SKM-1 treated with dmso at 0.1 percent for 144 hours (cell line): ENCODE data around the gene ACADM.
"Not testable (repeated sequence)": the region's sequence is repeated elsewhere in the genome, so short reads cannot be mapped to it uniquely, and the experiment has no call there.

Source experiments
- DNase-seq: peaks from one replicate; lab custom pipeline; 2025; ENCODE audit not compliant: unreplicated experiment; lab: John Stamatoyannopoulos, UW

Gene ACADM

DNA sequence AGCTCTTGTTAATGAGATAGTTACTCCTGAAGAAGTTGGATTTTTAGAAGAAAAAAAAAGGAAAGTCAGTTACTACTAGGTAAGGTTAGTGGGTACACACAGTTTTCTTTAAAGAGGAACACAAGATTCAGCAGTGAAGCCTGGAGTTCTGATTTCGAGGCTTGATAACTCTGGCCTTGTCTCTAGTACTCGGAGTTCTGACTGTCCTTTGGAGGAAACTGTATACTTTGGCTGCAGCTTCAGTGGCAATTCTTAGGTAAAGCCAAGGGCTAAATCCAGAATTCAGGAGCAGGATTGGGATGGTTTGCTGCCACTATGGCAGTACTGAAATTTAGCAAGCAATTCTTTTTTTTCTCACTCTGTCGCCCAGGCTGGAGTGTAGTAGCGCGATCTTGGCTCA, 9.2 kb downstream of the ACADM start:
- DNase-seq: no peak

DNA sequence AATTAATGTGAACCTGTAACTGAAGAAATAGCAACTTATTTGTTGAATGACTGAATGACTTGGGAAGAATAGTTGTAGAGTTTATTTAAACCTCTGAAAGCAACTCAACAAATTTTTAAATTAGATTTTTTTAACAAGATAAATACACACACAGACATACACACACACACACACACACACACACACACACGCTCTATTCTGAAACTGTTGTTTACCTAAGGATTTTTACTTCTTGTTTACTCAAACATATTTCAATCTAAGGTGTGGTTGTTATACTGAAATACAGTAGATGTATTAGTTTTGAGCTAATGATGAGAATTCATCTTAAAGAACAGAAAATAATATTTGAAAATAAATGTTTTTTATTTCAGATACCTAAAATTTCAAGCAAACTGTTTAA, 11.5 kb downstream of the ACADM start:
- DNase-seq: no peak

DNA sequence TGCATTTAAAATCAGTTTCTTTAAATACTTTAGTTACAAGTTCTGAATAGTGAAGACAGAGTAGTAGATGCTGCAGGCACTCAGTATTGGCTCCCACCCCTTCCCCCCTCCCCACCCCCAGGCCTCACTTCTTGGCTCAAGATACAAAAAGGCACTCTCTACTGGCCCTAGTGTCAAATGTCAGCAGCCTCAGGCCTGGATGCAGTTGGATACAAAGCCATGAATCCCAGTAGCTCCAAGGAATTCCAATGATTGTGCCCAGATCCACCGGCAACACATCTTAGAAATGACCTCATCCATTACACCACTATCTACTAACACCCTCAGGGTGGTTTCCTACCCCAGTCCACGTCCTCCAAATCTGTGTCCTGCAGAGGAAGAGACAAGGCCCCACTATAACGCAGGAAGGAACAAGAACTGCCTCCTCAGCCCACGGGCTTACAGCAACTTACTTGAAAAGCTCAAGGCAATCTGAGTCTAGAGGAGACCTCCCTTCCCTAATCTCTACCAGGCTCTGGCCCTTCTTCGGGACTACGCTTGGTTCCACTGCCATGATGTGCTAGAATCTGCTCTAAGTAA, 17.6 kb downstream of the ACADM start:
- no peak for DNase-seq

DNA sequence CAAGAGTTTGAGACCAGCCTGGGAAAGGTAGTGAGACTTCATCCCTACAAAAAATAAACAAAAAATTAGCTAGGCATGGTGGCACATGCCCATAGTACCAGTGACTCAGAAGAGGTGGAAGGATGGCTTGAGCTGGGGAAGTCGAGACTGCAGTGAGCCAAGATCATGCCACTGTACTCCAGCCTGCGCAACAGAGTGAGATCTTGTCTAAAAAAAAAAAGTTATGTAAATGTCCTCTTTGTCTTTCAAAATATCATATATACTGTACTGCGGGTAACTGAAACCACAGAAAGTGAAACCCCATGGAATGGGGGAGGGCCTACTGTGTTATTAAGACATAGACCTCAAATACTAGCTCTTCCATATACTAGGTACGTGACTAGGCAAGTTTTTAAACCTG, 20.8 kb downstream of the ACADM start:
- peak; percentile 50 for DNase-seq

DNA sequence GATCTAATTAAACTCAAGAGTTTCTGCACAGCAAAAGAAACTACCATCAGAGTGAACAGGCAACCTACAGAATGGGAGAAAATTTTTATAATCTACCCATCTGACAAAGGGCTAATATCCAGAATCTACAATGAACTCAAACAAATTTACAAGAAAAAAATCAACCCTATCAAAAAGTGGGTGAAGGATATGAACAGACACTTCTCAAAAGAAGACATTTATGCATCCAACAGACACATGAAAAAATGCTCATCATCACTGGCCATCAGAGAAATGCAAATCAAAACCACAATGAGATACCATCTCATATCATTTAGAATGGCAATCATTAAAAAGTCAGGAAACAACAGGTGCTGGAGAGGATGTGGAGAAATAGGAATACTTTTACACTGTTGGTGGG, 32.7 kb downstream of the ACADM start:
- not testable (repeated sequence) for DNase-seq

DNA sequence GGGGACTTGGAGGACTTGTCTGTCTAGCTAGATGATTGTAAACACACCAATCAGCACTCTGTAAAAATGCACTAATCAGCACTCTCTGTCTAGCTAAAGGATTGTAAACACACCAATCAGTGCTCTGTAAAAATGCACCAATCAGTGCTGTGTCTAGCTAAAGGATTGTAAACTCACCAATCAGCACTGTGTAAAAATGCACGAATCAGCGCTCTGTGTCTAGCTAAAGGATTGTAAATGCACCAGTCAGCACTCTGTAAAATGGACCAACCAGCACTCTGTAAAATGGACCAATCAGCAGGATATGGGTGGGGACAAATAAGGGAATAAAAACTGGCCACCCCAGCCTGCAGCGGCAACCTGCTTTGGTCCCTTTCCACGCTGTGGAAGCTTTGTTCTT, 34.0 kb downstream of the ACADM start:
- DNase-seq: not testable (repeated sequence)

DNA sequence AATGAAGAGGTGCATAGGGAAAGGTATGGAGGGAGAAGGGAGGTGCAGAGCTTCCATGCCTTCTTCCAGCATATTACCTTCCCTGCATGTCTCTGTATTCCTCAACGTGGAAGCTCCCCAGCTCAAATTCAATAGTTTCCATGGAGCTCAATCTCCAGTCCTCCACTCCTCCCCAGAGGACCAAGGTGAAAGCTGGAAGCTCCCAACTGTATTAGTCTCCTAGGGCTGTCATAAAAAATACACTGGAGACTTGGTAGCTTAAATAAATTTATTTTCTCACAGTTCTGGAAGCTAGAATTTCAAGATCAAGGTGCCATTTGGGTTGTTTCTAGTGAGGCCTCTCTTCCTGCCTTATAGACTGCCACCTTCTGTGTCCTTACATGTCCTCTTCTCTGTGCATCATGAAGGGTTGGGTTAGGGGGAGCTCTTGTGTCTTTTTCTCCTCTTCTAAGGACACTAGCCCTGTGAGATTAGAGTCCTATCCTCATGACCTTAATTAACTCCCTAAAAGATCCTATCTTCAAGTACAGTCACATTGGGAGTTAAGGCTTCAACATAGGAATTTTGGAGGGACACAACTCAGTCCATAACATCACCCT, 39.6 kb downstream of the ACADM start:
- DNase-seq: no peak

DNA sequence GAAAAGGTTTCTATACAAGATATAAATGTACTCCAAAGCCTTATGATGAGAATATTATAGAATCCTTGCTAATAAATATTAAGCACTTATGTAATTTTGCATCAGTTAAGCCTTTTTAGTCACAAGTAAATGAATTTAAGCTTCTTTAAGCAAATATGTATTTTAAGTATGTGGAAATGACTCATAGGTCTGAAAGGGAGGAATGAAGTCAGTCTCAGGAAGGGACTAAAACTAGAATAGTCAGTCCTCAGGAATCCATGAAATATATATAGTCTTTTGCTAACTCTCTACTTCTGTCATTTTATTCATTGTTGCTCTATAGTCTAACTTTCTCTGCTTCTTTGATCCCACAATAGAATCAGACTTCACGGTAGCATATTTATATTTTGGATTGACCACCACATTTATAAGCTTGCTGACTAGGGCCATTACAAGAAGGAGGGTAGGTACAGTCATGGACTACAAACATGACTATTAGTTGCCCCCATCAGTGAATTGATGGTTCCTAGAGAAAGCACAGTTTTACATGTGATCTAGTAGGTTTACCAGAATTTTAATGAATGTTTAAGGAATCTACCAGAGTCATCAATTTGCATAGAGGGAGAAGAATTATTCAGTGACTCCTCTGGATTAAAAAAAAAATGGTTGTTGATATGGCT, 41.3 kb downstream of the ACADM start:
- no peak for DNase-seq

DNA sequence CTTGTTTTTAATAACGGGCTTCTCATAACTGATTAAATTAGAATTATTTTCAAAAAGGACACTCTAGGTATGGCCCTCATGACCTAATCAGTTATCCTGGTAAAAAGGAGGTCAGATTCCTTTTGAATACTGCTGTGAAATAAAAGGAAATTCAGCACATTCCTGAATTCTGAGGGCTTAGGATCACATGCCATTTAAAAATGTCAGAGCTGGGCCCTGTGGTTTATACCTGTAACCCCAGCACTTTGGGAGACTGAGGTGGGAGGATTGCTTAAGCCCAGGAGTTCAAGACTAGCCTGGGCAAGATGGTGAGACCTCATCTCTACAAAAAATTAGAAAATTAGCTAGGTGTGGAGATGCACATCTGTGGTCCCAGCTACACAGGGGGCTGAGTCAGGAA, 43.5 kb downstream of the ACADM start:
- no peak for DNase-seq

DNA sequence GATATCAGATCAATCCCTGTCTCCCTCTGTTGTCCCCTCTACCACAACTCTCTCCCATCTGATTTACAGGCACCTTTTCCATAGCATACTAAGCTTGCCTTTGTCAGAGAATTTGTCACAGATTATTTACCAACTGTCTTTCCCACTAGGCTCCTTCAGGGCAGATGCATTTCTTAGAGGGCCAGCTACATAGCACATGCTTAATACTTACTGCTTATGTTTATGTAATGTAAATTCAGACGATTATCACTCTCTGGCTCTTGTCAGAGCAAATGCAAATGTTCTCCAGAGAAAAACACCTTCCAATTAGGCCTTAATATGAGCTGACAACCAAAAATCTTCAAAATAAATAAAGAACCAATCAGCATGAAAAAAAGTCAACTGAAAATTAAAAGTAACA, 46.3 kb downstream of the ACADM start:
- no peak for DNase-seq

DNA sequence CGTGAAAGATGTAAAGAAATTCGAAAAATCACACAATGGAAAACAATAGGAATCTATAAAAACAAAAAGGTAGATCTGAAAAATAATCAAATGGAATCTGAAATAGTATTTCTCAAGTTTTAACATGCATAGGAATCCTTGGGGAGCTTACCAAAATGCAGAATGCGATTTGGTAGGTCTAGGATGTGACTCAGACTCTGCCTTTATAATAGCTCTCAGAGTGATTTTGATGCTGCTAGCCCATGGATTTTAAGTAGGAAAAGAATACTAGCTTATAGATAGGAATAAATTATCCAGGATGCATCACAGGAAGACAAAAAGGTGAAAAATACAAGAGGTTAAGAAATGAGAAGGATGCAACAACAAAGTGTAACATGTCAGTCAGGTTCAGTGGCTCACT, 47.5 kb downstream of the ACADM start:
- DNase-seq: no peak

DNA sequence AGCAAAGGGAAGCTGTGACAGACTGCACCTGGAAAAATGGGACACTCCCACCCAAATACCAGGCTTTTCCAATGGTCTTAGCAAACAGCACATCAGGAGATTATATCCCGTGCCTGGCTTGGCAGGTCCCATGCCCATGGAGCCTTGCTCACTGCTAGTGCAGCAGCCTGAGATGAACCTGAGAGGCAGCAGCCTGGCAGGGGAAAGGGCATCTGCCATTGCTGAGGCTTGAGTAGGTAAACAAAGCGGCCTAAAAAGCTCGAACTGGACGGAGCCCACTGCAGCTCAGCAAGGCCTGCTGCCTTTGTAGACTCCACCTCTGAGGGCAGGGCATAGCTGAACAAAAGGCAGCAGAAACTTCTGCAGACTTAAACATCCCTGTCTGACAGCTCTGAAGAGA, 53.3 kb downstream of the ACADM start:
- DNase-seq: not testable (repeated sequence)

DNA sequence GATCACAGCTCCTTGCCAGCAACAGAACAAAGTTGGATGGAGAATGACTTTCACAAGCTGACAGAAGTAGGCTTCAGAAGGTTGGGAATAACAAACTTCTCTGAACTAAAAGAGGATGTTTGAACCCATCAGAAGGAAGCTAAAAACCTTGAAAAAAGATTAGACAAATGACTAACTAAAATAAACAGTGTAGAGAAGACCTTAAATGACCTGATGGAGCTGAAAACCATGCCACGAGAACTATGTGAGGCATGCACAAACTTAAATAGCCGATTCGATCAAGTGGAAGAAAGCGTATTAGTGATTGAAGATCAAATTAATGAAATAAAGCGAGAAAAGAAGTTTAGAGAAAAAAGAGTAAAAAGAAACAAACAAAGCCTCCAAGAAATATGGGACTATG, 54.2 kb downstream of the ACADM start:
- not testable (repeated sequence) for DNase-seq

DNA sequence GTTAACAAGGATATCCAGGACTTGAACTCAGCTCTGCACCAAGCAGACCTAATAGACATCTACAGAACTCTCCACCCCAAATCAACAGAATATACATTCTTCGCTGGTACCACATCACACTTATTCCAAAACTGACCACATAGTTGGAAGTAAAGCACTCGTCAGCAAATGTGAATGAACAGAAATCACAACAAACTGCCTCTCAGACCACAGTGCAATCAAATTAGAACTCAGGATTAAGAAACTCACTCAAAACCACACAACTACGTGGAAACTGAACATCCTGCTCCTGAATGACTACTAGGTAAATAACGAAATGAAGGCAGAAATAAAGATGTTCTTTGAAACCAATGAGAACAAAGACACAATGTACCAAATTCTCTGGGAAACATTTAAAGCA, 55.7 kb downstream of the ACADM start:
- DNase-seq: not testable (repeated sequence)

DNA sequence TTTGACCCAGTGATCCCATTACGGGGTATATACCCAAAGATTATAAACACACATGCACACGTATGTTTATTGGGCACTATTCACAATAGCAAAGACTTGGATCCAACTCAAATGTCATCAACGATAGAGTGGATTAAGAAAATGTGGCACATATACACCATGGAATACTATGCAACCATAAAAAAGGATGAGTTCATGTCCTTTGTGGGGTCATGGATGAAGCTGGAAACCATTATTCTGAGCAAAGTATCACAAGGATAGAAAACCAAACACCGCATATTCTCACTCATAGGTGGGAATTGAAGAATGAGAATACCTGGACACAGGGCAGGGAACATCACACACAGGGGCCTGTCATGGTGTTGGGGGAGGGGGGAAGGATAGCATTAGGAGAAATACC, 59.4 kb downstream of the ACADM start:
- DNase-seq: not testable (repeated sequence)

DNA sequence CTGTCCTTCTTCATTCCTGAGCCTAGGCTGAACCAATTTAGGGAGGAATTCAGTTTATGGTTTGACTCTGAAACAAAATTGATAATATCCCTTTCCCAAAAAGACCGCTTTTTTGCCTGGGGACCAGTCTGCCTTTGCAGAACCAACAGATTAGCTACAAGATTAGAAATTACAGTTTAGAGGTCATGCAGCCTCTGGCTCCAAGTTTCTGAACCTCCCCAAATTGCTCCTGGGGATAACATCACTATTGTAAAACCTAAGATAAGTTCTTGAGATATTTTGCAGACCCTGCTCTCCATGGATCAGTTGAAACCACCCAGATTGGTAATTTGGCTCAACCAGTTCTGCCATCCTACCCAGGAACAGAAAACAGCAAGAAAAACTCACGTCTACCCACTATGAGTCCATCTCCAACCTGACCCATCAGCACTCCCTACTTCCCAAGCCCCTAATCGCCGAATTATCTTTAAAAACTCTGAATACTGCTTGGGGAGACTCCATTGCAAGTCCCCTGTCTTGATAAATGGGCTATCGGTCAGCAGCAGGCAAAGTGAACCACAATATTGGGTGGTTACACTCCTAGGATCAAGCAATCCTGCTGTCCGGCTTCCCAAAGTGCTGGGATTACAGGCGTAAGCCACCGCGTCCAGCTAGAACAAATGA, 60.9 kb downstream of the ACADM start:
- DNase-seq: no peak

DNA sequence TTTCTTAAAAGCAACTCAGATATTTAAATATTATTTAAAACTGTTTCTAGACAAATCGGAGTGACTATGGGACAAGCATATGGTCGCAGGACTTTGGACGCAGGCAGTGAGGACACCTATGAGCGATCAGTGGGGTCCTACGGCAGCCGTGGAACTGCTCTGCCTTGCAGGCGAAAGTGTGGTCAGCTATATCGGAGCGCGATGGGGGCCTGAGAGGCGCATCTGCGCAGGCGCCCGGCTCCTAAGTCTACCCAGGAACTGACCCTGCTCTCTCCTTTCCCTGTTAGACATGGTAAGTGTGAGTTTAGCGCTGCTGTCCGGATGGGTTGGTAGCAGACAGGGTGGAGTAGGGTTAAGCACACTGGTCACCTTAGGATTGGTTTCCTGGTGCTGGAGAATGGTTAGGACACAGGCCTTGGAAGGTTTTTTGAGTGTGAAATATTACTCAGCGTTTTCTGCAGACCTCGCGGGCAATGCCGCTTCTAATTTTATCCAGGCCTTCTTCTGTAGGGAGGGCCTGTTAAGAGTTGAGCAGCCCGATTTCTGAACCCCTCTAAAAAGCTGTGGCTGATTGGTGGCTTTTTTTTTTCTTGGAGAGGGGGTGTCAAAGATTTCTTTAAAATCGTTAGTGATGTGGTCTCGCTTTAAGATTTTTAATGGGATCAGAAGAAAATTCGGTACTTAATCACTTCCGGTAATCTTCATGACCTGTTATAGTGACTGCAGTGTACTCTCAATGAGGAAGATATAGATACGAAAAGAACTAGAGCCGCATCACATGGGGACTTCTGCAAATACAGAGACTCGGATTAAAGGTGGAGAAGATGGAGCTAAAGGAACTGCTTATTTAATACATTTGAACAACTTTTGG, 61.7 kb downstream of the ACADM start, which contains the start of gene RABGGTB:
Gene RABGGTB (plus strand): TSS at position 274 of the 871 bp plus-strand sequence. CDS start 16 bp downstream, at position 290.
- DNase-seq: peak; percentile 97

DNA sequence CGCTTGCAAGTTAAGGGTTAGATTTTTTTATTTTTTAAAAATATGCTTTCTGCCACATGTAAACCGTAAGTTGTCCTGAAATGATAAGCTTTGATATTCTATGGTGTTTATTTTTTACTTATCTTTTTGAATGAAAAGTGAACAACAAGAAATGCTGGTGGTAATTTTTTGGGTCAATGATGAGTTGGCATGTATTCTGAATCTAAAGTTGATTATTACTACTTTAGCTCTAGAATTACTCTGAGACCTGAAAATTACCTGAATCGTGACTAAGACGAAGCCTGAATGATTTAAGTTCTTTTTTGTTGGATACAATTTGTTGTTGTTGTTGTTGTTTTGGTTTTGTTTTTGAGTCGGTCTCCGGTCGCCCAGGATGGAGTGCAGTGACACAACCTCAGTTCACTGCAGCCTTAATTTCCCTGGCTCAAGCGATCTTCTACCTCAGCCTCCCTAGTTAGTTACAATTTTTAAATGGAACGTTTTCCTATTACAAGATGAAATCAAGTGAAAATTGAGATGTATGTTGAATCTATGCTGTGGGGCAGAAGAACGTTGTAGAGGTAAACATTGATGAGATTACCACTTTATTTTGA, 62.5 kb downstream of the ACADM start:
- no peak for DNase-seq

DNA sequence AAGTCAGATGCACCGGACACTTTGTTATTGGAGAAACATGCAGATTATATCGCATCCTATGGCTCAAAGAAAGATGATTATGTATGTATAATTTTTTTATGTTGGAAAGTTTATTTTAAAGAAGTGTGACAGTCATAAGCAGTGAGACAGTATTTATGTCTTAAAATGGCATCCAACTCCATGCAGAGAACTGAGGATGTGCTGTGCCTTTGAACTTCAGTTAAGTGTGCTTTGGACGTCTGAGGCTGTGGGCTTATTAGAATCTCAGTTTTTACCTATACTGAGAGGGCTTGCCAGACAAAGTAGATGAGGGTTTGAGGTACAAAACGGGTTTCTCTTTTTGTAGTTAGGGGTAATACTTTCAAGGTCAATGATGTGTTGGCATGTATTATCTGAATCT, 63.0 kb downstream of the ACADM start:
- DNase-seq: no peak

DNA sequence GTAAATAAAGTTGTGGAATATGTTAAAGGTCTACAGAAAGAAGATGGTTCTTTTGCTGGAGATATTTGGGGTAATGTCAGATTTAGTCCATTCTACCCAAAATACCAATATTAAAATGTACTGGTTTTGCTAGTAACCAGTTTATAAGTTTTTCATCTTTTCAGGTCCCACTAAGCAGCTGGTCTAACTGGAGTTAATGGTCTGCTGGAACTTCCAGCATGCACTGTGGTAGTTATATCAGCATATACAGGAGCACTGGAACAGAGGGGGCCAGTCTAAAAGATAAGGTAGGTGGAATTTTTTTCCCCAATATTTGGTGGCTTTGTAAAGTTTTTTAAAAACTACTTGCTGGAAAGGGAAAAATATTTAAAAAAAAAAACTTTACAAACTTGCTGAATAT, 65.5 kb downstream of the ACADM start:
- DNase-seq: no peak

DNA sequence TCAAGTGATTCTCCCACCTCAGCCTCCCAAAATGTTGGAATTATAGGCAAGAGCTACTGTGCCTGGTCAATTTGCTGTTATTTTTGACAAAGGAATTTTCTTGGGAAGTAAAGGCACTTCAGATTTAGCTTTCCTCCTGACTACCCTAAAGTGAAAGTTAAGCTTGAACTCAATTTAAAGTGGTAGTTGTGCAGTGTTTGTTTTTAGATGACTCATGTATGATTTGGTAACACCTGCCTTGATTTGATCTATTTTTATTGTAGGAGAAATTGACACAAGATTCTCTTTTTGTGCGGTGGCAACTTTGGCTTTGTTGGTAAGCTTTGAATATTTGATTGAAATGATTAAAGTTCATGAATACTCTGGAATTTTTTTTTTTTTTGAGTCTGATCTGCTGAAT, 66.5 kb downstream of the ACADM start:
- no peak for DNase-seq
